Brain microvascular endothelial cell (primary cell): ENCODE measurements around the gene GRK3.
"Not testable (repeated sequence)": the region's sequence is repeated elsewhere in the genome, so short reads cannot be mapped to it uniquely, and the experiment has no call there.

Experiments used
- DNase-seq: peaks from one replicate; pipeline ENCODE4 v3.0.0-alpha.2; 2020
- H3K27ac ChIP-seq: fragments of 250-450 bp; sonication (Bioruptor Pico); 2 replicates; pipeline ENCODE4 v1.5.1; 2020; ENCODE audit warnings: mild to moderate bottlenecking, moderate library complexity
- H3K27me3 ChIP-seq: fragments of 250-450 bp; sonication (Bioruptor Pico); replicated peaks from 2 replicates; pipeline ENCODE4 v1.5.1; 2020; ENCODE audit warnings: mild to moderate bottlenecking
- H3K36me3 ChIP-seq: fragments of 250-450 bp; sonication (Bioruptor Pico); replicated peaks from 2 replicates; pipeline ENCODE4 v1.5.1; 2020; ENCODE audit warnings: mild to moderate bottlenecking
- H3K4me3 ChIP-seq: 2 replicates; pipeline ENCODE4 v1.5.1; 2011; ENCODE audit warnings: low read depth, mild to moderate bottlenecking, control low read depth, low read length, moderate library complexity
- in situ Hi-C: cut with HindIII; loops from 2 replicates; pipeline ENCODE4 v1.10.0; 2017; ENCODE audit warnings: low sequenced_read_pairs, low pct_ligation_motif_present
- TF ChIP-seq, protein P1 (sequence below): IDR thresholded peaks from 2 replicates; pipeline ENCODE4 v1.5.1; 2011; ENCODE audit warnings: low read depth, mild to moderate bottlenecking, moderate library complexity, low read length, control low read depth, inconsistent platforms; ENCODE audit errors: missing control alignments

The GRK3 gene

DNA sequence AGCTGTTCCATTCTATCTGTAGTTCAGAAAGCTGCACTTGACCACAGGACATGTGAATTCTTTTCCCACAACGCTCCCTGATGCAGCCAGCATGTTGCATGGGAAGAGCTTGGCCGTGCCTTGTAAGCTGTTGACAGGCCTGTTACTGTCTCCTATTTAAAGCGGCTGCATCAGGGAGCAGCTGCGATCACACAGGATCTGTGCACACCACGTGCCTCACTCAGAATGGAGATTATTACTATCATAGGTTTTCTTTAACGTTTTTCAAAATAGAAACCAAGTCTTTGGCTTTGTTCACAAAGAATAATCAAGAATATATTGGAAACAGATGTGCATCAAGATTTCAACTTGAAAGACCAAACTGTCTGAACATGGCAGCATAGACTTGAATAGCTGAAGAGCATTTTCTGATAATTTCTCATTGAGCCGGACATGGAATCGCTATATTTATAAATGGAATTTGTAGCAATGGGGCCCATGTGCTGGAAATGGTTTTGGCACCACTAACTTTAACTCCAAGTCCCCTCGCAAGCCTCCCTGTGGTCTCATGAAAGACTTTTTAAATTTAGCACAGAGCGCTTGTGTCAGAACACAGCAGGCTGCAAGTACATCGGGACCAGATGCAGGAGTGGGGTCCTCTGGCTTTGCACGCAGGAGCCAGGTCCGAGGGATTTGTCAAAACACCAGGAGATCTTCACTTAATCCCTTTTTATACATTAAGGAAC, 136.7 kb downstream of the GRK3 start:
- Histone ChIP-seq H3K36me3 (no peaks in the 10 kb centered on the region), H3K27ac (no peak overlapping the region), H3K27me3 (no peaks in the 10 kb centered on the region), H3K4me3 (no peak overlapping the region)
- TF ChIP-seq, protein P1, sequence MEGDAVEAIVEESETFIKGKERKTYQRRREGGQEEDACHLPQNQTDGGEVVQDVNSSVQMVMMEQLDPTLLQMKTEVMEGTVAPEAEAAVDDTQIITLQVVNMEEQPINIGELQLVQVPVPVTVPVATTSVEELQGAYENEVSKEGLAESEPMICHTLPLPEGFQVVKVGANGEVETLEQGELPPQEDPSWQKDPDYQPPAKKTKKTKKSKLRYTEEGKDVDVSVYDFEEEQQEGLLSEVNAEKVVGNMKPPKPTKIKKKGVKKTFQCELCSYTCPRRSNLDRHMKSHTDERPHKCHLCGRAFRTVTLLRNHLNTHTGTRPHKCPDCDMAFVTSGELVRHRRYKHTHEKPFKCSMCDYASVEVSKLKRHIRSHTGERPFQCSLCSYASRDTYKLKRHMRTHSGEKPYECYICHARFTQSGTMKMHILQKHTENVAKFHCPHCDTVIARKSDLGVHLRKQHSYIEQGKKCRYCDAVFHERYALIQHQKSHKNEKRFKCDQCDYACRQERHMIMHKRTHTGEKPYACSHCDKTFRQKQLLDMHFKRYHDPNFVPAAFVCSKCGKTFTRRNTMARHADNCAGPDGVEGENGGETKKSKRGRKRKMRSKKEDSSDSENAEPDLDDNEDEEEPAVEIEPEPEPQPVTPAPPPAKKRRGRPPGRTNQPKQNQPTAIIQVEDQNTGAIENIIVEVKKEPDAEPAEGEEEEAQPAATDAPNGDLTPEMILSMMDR = no peak
- in situ Hi-C loops = no loop called here
- DNase-seq = peak; percentile 8

DNA sequence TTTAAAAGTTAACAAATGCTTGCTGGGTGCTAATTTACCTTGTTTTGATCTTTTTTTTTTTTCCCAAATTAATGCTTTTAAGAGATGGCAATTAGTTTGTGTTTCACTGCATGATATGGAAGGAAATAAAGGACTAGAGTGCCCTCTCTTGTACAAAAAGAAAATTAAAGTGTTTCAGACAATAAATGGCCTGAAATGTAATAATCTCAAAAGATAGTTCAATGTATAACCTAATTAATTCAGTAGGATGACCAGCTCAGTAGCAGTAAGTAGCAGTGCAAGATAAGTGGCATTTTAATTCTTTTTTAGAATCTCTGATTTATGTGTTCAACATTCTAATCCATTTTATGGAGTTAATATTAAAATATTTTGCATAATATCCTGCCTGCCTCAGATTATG, 137.6 kb downstream of the GRK3 start:
- no peaks in the 10 kb centered on the region for H3K27me3 ChIP-seq
- in situ Hi-C loops = no loop called here
- DNase-seq = no peak

DNA sequence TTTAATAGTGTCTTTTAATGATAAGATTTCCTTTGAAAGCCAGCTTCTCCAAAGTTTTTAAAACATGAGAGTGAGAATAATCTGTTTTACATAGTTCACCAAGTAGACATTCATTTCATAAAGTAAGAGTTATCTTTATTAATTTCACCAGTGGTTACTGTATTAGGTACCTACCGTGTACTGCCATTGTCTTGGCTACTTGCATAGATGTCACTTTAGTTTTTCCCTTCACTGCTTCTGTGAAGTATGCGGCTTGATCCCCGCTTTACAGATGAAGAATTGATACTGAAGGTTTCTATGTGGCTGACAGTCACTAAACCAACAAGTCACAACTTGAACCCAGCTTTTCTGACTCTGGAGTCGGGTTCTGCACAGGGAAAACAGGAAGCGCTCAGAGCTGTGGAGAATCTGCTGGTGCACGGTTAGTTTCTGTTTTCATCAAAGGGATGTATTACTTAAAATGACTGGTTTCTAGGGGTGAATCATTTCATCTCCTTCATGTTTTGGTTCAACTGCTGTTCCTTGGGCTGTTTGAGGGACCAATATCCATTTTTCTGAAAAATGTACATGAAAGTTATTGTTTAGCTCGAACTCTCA, 138.2 kb downstream of the GRK3 start:
- H3K27ac ChIP-seq = no peak overlapping the region
- no peaks in the 10 kb centered on the region for H3K27me3 ChIP-seq
- H3K4me3 ChIP-seq = no peak overlapping the region
- peak; percentile 7 for DNase-seq
- in situ Hi-C loops = no loop called here
- TF ChIP-seq, protein P1 = no peak
- no peaks in the 10 kb centered on the region for H3K36me3 ChIP-seq

More for the DNA sequence above, 137.6 kb downstream of the GRK3 start:
- H3K36me3 ChIP-seq = no peaks in the 10 kb centered on the region
- no peak overlapping the region for H3K4me3 ChIP-seq
- TF ChIP-seq, protein P1 = peak; percentile 22
- no peak overlapping the region for H3K27ac ChIP-seq

DNA sequence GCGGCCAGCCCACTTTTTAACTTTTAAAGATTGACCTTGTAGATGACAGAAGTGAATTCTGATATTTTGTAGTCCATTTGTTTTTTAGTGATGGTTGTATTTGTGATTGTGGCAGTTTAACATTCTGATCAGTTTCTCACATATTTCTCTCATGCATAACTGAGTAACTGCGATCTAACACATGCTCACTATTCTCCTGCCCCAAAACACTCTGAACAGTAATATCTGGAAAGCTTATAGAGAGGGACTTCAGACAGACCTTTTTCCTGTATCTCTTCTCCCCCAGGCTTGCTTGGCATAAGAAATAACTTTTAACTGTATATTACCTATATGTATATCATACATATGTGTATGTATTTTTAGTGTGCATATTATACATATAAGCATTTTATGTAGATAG, 140.2 kb downstream of the GRK3 start:
- H3K27me3 ChIP-seq = no peaks in the 10 kb centered on the region
- in situ Hi-C loops = no loop called here
- H3K27ac ChIP-seq = no peak overlapping the region
- no peaks in the 10 kb centered on the region for H3K36me3 ChIP-seq
- TF ChIP-seq, protein P1 = no peak
- no peak overlapping the region for H3K4me3 ChIP-seq
- no peak for DNase-seq

DNA sequence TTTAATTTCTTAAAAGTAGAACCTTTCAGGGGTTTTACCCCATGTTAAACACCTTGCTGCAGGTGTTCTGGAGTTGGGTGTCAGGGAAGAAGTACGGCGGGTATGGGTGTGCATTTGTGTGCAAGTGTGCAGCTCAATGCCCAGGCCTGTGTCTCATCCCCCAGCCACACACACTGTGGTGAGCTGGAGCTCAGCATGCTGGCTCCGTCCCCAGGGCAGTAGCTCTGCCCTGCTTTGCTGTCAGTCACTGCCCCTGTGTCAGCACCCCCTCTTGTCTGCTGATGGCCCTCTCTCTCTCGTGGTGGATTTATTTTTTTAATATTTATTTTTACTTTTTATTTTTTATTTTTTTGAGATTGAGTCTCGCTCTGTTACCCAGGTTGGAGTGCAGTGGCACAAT, 141.7 kb downstream of the GRK3 start:
- Histone ChIP-seq H3K27ac (no peak overlapping the region), H3K36me3 (no peaks in the 10 kb centered on the region), H3K27me3 (no peaks in the 10 kb centered on the region), H3K4me3 (no peak overlapping the region)
- in situ Hi-C loops = no loop called here
- no peak for DNase-seq
- TF ChIP-seq, protein P1 = no peak

DNA sequence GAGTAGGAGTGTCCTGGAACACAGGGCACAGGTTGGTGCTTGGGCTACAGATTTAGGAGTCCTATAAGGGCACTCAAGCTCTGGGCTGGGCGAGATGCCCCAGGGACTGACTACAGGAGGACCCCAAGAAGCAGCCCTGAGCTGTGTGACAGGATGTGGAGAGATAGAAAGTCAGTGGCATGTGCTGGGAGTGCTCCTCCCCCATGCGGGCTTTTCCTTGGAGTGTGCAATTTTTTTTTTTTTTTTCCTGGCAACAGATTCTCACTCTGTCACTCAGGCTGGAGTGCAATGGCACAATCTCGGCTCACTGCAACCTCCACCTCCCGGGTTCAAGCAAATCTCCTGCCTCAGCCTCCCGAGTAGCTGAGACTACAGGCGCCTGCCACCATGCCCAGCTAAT, 144.0 kb downstream of the GRK3 start:
- DNase-seq, H3K27me3 ChIP-seq, H3K27ac ChIP-seq, in situ Hi-C loops, H3K4me3 ChIP-seq, H3K36me3 ChIP-seq: not testable (repeated sequence)
